Purkinje cell (primary cell): ENCODE data around the gene FCN2. TPM values are rescaled to one million over a fixed set of nuclear protein-coding genes. Genes with fewer than 3 reads are reported as not detected.

Source experiments
- polyA plus RNA-seq: library from polyadenylated mRNA; unstranded; fragments of >200 nt; fragmentation: Nextera tagmentation; gene quantifications from 2 replicates; pipeline ENCODE4 v1.2.1, GENCODE V29; 2014

The FCN2 gene
- not detected in 2 replicates for polyA plus RNA-seq

DNA sequence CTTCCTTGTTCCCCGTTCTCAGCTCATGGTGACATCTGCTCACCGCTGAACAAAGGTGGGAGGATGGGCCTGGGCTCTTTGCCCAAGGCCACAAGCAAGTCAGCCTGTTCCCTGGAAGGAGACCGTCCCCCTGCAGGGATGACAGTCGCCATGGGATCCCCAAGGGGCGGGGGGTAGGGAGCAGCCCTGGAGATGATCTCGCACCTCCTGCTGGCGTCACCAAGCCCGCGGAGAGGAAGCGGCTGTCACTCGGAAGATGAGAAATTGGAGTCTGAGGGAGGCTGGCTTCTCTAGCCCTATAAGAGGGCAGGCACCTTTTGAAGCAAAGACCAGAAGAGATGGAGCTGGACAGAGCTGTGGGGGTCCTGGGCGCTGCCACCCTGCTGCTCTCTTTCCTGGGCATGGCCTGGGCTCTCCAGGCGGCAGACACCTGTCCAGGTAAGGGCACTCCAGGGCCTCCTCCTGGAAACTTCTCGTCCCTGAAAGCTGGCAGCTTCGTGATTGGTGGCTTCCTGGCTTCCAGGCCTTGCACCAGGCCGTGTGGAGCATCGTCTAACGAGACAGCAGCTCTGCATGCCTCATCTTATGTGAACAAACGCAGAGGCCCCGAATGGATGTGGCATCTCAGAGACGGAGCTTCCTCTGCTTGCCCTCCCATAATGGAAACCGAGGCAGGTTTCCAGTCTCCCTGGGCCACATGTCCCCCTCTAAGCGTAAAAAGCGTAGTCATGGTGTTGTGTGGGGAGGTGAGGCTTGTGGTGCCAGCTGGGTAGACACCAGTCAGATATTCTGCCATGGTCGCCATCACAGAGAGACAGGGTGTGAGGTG, at the start of gene FCN2:
FCN2 (plus strand) TSS at position 327 of the 829 bp plus-strand sequence; CDS start at position 339, 12 bp downstream.

DNA sequence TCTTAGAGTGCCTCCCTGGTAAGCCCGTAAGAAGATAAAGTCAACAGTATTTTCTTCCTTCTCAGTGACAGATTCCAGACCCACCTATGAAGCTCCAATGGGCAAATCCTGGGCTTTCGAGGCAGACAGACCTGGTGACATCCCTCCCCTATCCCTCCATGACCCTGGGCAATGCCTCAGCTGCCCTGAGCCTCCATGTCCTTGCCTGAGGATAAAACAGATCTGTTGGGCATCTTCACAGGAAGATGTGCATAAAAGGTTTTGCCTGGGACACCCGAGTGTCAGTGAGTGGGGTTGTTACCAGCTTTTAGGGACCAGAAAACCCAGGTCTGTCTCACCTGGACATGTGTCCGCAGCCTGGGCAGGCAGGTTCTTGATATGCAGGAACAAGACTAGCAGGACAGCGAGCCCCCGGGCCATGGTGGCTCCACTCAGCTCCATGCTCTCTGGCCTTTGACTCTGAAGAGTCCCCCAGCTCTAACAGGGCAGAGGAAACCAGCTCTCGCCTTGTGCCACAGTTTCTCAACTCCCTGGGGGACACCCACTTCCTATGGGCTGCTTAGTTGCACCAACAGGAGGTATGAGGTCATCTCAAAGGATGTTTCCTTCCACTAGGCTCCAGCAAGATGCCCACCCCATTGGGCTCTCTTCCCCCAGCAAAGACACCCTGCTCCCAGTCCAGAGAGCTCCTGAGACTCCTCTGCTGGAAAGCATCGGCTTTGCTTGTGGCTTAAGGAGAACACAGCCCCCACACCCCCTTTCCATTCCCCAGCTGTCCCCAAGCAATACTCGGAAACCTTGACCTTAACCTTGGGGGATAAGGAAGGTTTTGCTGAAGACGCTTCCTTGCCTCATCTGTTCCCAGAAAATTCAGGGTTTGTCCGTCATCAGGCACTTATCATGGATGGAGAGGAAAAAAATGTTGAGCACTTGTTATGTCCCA, 37.1 kb downstream of the FCN2 start, which contains the start of gene FCN1:
FCN1 (minus strand) TSS at position 482 of the 943 bp plus-strand sequence; CDS start at position 441, 41 bp downstream.

Other genes starting within 250 kb of the FCN2 start
- gene COL5A1, start 239.0 kb upstream of the FCN2 start, polyA plus RNA-seq = 5.9 and 11.6 TPM in 2 replicates
- gene FCN1, start 37.1 kb downstream of the FCN2 start, polyA plus RNA-seq = not detected in 2 replicates
- gene OLFM1, start 206.9 kb downstream of the FCN2 start, polyA plus RNA-seq = 48.1 and 207 TPM in 2 replicates